PC-9 (cell line): Measurements from ENCODE around the gene TIAM2. TPM values are rescaled to one million over a fixed set of nuclear protein-coding genes. Genes with fewer than 3 reads are reported as not detected.

ENCODE experiments used
- BruUV-seq: library from RNA; stranded (reverse); fragments of 400-500 nt; replicated peaks from 2 replicates; lab custom pipeline; 2021; lab: Mats Ljungman, UMichigan
- CTCF ChIA-PET: fragments of 300-600 bp; sonication (Branson Sonifier 250); formaldehyde crosslinking; loops from one replicate; lab custom pipeline; 2022; ENCODE audit warnings: antibody characterized with exemption; lab: Charles Lee
- POLR2A ChIA-PET: fragments of 300-600 bp; sonication (Branson Sonifier 250); formaldehyde crosslinking; loops from one replicate; lab custom pipeline; 2022; ENCODE audit warnings: antibody characterized with exemption; ENCODE audit not compliant: unreplicated experiment; lab: Charles Lee
- DNase-seq, 2 experiments: peaks; one replicate each; pipeline versions ENCODE4 v3.0.0 to v3.0.0-alpha.2; 2015 to 2022; ENCODE audit warnings: mixed read lengths in 1 of 2
- H2AFZ ChIP-seq: fragments of 200-600 bp; sonication (generic); 2 replicates; pipeline ENCODE4 v1.8.1; 2017; ENCODE audit warnings: antibody characterized with exemption
- H3F3A ChIP-seq: fragments of 200-600 bp; sonication (generic); 2 replicates; pipeline ENCODE4 v1.8.1; 2017; ENCODE audit warnings: antibody characterized with exemption, mild to moderate bottlenecking, low read depth; ENCODE audit not compliant: insufficient read depth
- H3K27ac ChIP-seq: fragments of 200-600 bp; sonication (generic); 2 replicates; pipeline ENCODE4 v1.6.1; 2016; ENCODE audit warnings: mixed run types
- H3K27me3 ChIP-seq: fragments of 200-600 bp; sonication (generic); 2 replicates; pipeline ENCODE4 v1.6.1; 2016; ENCODE audit warnings: low read depth, mixed run types; ENCODE audit not compliant: insufficient read depth
- H3K36me3 ChIP-seq: fragments of 200-600 bp; sonication (generic); 2 replicates; pipeline ENCODE4 v1.6.1; 2016; ENCODE audit warnings: low read depth, mixed run types
- H3K4me1 ChIP-seq: fragments of 200-600 bp; sonication (generic); replicated peaks from 2 replicates; pipeline ENCODE4 v1.6.1; 2016; ENCODE audit warnings: mixed run types; ENCODE audit not compliant: insufficient read depth
- H3K4me2 ChIP-seq: fragments of 200-600 bp; sonication (generic); 2 replicates; pipeline ENCODE4 v1.6.1; 2017; ENCODE audit warnings: mixed run types
- H3K4me3 ChIP-seq: fragments of 200-600 bp; sonication (generic); 2 replicates; pipeline ENCODE4 v1.6.1; 2016; ENCODE audit warnings: mixed run types
- H3K79me2 ChIP-seq: fragments of 200-600 bp; sonication (generic); 2 replicates; pipeline ENCODE4 v1.6.1; 2017; ENCODE audit warnings: low read depth, mixed run types
- H3K9me2 ChIP-seq: fragments of 200-600 bp; sonication (generic); 2 replicates; pipeline ENCODE4 v1.8.1; 2017; ENCODE audit warnings: mild to moderate bottlenecking; ENCODE audit not compliant: insufficient read depth
- H3K9me3 ChIP-seq: fragments of 200-600 bp; sonication (generic); 2 replicates; pipeline ENCODE4 v1.8.1; 2016; ENCODE audit warnings: low read depth; ENCODE audit not compliant: insufficient read depth
- H4K20me1 ChIP-seq: fragments of 200-600 bp; sonication (generic); 2 replicates; pipeline ENCODE4 v1.8.1; 2017; ENCODE audit not compliant: insufficient read depth
- EZH2 ChIP-seq: fragments of 200-600 bp; sonication (generic); IDR thresholded peaks from 2 replicates; pipeline ENCODE4 v1.8.0; 2017; ENCODE audit warnings: antibody characterized with exemption, low read depth
- intact Hi-C: fragments of 100-400 bp; cut with micrococcal nuclease; formaldehyde crosslinking; loops from one replicate; pipeline ENCODE4 v1.10.0; 2022; ENCODE audit not compliant: unreplicated experiment
- total RNA-seq: library from RNA; stranded (reverse); gene quantifications from 2 replicates; pipeline ENCODE4 v1.2.3, GENCODE V29; 2021
- TF ChIP-seq, protein P1 (sequence below): fragments of 200-600 bp; sonication (generic); conservative IDR thresholded peaks from 2 replicates; pipeline ENCODE4 v1.6.1; 2017; ENCODE audit warnings: mixed run types, antibody characterized with exemption, mild to moderate bottlenecking, moderate library complexity

The TIAM2 gene
- total RNA-seq, 1 experiment from 2014 or later = 11.4 TPM

DNA sequence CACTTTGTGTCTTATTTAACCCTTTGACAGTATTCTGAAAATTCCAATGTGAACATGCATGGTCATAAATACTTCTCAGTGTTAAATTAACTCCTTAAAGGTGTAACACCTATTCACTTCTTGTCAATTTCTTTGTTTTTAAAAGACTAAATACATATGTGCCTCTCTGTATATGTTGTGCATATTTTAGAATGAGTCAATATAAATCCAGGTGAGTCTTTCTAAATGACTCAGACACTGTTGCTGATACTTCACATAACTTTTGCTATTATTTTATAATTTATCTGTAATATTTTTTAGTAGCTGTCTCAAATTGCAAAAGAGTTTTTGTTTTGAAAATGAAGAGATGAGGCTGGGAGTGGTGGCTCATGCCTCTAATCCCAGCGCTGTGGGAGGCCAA is 36.0 kb downstream of the TIAM2 start:
- Histone ChIP-seq H3K4me3 (no peak overlapping the region), H3K79me2 (no peaks in the 10 kb centered on the region), H3K4me1 (peaks cover 13% of the 10 kb centered on the region), H3K9me2 (no peaks in the 10 kb centered on the region), H4K20me1 (no peaks in the 10 kb centered on the region), H3F3A (peaks cover 5% of the 10 kb centered on the region; the same call in 1 of the 2 replicates), H3K4me2 (no peak overlapping the region), H3K27ac (no peak overlapping the region), H3K36me3 (no peaks in the 10 kb centered on the region), H2AFZ (no peak overlapping the region), H3K9me3 (no peaks in the 10 kb centered on the region), H3K27me3 (no peaks in the 10 kb centered on the region)
- peak in 1 of 2 experiments; percentile 44 for DNase-seq
- intact Hi-C loops = no loop called here
- ChIA-PET POLR2A (no interaction called here), CTCF (no interaction called here)
- TF ChIP-seq EZH2 = no peak
- TF ChIP-seq, protein P1, sequence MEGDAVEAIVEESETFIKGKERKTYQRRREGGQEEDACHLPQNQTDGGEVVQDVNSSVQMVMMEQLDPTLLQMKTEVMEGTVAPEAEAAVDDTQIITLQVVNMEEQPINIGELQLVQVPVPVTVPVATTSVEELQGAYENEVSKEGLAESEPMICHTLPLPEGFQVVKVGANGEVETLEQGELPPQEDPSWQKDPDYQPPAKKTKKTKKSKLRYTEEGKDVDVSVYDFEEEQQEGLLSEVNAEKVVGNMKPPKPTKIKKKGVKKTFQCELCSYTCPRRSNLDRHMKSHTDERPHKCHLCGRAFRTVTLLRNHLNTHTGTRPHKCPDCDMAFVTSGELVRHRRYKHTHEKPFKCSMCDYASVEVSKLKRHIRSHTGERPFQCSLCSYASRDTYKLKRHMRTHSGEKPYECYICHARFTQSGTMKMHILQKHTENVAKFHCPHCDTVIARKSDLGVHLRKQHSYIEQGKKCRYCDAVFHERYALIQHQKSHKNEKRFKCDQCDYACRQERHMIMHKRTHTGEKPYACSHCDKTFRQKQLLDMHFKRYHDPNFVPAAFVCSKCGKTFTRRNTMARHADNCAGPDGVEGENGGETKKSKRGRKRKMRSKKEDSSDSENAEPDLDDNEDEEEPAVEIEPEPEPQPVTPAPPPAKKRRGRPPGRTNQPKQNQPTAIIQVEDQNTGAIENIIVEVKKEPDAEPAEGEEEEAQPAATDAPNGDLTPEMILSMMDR = no peak
- BruUV-seq = no TSS peak

DNA sequence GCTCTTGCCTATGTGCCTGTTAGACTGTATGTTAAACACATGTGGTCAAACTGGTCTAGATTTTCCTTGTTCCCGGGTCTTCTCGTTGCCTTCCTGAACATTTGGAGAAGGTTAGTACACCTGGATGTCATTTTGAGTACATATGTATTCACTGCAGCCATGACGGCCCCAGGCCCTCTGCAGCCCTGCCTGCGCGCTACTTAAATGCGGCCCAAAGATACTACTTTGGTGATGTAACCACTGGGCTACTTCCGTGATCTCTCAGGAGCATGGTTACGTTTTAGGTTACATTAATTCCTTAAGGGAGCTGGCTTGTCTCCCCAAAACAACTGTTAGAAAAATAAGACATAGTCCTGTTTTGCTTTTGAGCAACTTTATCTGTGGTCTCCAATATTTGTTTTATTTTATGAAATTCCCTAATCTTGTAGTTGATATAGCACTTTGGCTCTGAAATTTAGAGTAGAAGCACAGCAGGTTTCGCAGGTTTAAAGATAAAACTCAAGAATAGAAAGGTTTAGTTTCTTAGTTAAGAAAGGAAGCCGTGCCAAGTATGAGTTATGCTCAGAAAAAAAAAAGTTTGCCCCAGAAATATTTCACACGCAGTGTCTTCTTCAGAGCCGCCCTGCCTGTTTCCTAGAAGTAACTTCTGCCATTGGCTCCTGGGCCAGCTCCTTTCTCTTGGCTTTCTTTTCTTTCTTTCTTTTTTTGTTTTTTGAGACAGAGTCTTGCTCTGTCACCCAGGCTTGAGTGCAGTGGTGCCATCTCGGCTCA is 38.1 kb downstream of the TIAM2 start:
- ChIA-PET POLR2A (no interaction called here), CTCF (interaction anchor here (0.6 kb wide), 1 partner anchor 461 kb away, joined by 5 read pairs; no protein-coding TSS in a partner anchor)
- Histone ChIP-seq H3K27me3 (no peaks in the 10 kb centered on the region), H2AFZ (no peak overlapping the region), H3F3A (no peaks in the 10 kb centered on the region), H3K9me3 (no peaks in the 10 kb centered on the region), H3K4me2 (no peak overlapping the region), H4K20me1 (no peaks in the 10 kb centered on the region), H3K27ac (no peak overlapping the region), H3K9me2 (no peaks in the 10 kb centered on the region), H3K4me3 (no peak overlapping the region), H3K79me2 (no peaks in the 10 kb centered on the region), H3K36me3 (no peaks in the 10 kb centered on the region), H3K4me1 (peaks cover 3% of the 10 kb centered on the region; the same call in 1 of the 2 replicates)
- no TSS peak for BruUV-seq
- intact Hi-C loops = no loop called here
- TF ChIP-seq, protein P1 = no peak
- no peak for TF ChIP-seq EZH2
- DNase-seq = no peak

DNA sequence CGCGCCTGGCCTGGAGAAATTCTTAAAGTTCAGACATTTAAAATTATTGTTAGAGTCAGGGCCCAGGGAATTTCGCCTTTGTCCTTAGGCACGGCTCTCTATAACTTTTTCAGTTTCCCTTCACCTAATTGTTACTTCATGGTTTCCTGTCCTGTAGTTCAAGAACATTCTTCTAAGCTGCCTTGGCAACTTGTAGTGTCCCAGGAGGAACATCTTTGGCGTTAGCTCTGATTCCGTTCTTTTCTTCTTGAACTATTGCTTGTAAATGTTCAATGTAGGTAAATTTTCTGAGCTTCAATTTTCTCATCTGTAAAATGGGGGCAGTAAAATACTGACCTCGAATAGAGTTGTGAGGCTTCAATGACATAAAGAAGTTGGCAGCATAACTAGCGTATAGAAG is 41.8 kb downstream of the TIAM2 start:
- POLR2A ChIA-PET = no interaction called here
- Histone ChIP-seq H3K4me2 (no peak overlapping the region), H3K9me2 (no peaks in the 10 kb centered on the region), H3F3A (no peaks in the 10 kb centered on the region), H3K4me3 (no peak overlapping the region), H3K27me3 (no peaks in the 10 kb centered on the region), H3K4me1 (no peaks in the 10 kb centered on the region), H3K9me3 (no peaks in the 10 kb centered on the region), H3K27ac (no peak overlapping the region), H3K36me3 (no peaks in the 10 kb centered on the region), H4K20me1 (no peaks in the 10 kb centered on the region), H2AFZ (no peak overlapping the region), H3K79me2 (no peaks in the 10 kb centered on the region)
- CTCF ChIA-PET = no interaction called here
- no peak for DNase-seq
- no TSS peak for BruUV-seq
- intact Hi-C loops = no loop called here
- no peak for TF ChIP-seq EZH2
- TF ChIP-seq, protein P1 = no peak
